Retina (tissue), 1 donor: ENCODE measurements around the gene UBE2O.
A peak's percentile ranks its signal among the peaks of the same experiment; 100 is the strongest.

ENCODE experiments used
- DNase-seq: peaks from one replicate; pipeline ENCODE4 v3.0.0-alpha.2; 2016

Gene UBE2O

DNA sequence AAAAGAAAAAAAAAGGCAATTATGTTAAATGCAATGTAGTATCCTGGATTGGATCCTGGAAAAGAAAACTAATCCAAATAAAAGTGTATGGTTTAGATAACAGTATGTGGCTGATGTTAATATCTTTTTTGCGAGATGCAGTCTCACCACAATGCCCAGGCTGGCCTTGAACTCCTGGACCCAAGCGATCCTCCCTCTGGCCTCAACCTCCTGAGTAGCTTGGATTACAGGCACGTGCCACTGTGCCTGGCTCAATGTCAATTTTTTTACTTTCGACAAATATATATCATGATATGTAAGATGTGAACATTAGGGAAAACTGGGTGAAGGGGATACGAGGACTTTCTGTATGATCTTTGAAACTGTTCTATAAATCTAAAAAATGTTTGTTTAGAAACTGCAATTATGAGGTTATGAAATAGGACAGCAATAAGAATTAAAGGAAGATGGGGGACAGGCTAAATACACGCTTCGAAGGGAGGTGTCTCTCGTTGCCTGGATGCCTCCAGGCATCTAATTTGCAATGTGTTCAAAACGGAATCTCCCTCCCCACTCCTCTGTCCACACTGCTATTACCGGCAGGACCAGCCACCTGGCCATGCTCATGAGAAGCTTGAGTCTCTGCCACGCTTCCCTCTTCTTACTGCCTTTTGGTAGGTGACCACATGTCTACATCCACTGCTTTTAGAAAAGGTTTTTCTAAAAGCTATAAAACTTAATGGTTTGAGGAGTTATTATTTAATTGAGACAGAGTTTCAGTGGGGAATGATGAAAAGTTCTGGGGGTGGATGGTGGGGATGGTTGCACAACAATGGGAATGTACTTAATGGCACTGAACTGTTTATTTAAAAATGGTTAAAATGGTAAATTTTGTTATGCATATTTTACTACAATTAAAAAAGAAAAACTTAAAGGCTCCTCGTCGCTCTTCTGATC, 15.2 kb downstream of the UBE2O start:
- no peak for DNase-seq

DNA sequence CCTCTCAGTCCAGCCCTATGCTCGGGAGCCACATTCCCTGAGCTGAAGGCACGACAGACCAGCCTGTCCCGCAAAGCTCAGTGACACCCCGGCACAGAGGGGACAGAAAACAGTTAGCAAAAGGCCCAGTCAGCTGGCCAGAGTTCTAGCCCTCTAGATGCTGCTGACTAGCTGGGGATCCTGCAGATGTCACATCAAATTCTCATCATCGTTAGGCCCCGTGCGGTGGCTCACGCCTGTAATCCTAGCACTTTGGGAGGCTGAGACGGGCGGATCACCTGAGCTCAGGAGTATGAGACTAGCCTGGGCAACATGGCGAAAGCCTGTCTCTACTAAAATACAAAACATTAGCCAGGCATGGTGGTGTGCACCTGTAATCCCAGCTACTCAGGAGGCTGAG, 17.2 kb downstream of the UBE2O start:
- DNase-seq = peak; percentile 63

DNA sequence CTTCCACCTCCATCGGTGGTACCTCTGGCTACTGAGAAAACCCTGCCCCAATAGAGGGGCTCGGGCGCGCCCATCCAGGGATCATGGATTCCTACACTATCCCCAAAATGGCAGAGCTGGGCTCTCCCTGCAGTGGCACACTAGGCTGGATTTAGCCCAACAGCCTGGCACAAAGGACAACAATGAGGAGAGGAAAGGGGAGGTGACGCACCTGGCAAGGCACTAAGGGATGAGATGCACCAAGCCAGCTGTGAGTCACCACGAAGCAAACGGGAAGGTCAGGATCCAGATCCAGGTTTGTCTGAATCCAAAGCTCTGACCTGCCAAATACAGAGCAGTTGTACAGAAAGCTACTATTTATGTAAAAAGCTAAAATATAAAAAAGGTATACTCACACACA, 18.1 kb downstream of the UBE2O start:
- no peak for DNase-seq

DNA sequence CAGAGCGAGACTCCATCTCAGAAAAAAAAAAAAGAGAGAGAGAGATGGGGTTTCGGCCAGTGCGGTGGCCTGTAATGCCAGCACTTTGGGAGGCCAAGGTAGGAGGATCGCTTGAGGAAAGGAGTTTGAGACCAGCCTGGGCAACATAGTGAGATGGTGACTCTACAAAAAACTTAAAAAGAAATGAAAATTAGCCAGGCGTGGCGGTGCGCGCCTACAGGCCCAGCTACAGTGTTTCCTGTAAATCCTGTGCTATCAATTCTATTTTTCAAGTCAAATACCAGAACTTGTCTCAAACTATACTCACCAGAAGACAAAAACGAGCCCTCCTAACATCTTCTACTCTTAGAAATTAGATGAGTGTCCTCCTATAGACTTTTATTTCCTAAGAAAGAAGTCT, 19.3 kb downstream of the UBE2O start:
- no peak for DNase-seq

DNA sequence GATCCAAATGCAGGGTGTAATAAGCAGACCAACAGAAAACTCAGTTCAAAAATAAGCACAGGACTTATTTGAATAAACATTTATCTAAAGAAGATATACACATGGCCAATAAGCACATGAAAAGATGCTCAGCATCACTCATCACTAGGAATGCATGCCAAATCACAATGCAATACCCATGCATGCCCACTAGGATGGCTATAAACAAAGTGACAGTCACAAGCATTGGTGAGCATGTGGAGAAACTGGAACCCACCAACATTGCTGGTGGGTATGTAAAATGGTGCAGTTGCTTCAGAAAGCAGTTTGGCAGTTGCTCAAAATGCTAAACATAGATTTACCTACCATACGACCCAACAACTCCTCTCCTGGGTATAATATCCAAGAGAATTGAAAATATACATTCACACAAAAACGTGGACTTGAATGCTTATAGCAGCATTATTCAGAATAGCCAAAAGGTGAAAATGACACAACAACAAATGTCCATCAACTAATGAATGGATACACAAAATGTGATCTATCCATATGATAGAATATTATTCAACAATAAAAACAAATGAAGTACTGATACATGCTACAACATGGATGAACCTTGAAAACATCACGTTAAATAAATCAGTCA, 20.1 kb downstream of the UBE2O start:
- DNase-seq = no peak

DNA sequence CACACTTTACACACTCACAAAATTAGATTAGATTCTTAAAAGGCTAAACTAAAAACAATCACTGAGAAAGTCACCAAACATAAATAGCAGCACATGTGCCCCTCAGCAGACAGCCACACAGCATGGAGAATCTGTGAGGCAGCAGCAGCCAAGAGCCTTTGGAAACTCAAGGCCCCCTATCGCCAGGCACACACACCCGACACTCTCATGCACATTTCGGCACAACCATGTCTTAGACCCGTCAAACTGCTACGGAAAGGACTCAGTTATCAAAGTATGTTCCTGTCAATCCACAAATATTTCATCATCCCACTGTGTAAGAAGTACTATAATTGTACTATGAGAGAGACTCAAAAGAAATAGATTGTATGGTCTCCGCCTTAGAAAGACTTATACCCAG, 20.9 kb downstream of the UBE2O start:
- no peak for DNase-seq

DNA sequence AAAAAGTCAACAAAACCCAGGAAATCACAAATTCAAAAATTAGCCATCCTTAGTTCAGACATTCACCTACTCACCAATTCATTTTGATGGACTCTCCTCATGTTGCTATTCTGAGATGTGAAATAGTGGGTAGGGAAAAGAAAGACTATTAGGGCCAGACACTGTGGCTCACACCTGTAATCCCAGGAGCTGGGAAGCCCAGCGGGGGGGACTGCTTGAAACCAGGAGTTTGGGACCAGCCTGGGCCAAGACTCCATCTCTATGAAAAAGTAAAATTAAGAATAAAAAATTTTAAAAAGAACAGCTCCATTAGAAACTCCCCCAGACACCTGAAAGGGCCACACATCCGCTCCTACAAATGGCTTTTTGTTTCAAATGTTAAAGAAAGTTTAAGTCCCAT, 21.4 kb downstream of the UBE2O start:
- no peak for DNase-seq

DNA sequence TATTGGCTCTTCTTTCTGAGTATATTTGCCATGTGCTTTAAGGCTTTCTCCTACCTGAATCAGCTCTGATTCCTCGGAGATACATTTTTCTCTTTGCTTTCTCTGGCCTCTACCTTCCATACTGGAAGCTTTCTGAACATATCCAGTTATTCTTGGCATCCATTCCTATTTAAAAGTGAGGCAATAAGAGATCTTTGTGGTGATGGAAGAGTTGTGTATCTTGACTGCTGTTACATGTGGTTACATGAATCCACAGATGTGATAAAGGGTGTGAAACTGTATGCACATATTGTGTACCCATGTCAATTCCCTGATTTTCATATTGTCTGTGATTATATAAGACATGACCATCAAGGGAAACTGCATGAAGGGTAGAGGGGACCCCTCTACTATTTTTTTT, 24.4 kb downstream of the UBE2O start:
- no peak for DNase-seq

DNA sequence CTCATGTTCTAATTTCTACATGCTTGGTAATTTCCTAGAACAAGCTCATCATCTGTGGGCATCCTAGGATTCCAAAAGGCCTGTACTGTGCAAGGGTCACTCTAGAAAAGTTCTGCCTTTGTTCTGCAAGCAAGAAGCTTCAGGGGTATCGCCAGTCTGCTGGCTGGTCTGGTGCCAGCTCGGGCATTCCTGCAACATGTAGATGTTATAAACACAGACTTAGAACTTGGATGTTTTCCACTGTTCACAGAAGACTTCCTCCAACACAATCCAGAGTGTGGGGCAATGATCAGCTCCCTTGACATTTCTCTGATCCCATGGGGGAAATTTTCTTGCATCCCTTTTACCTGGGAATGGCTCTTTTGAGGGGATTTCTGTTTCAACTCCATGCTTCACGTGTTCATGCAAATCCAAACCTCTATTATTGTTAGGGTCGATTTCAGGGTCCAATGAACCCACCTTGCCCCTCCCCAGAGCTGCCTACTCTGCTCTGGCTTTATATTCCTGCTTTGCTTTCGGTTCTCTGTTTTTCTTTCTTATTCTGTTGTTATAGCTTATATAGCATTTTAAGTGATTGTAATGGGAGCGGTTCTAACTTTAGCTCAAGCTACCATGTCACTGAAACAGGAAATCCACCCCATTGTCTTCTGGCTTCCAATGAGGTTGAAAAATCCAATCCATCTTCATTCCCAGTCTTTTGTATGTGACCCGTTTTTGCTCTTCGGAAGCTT, 25.3 kb downstream of the UBE2O start:
- no peak for DNase-seq

DNA sequence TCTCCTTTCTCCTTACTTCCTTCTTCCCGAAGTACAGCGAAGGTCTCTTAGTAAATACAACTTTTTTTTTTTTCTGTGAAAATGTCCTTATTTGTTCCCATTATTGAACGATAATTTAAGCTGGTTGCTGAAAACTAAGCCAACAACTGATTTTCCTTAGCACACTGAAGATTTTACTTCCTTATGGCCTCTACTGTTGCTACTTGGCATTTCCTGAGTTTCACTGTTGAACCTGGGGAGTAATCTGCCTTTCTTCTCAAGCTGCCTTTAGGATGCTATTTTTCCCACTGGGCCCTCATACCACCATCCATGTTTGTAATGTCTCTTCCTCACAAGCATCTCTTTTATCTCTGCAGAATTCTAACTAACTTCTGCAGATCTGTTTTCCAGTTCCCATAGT, 26.1 kb downstream of the UBE2O start:
- DNase-seq = no peak

DNA sequence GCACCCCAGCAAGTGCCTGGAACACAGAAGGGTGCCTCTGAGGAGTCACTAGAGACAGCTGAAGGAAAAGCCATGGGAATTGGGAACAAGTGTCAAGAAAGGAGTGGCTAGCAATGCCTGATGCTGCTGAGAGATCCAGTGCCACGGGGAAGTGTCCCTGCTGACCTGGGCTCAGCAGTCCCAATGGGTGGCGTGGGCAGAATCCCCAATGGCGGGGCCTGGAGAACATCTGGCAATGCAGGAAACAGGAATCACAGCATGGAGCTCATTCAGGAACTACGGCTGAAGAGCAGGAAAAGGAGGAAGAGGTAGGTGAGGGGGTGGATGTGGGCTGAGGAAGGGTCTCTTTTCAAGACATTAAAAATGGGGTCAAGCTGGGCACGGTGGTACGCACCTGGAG, 30.1 kb downstream of the UBE2O start:
- no peak for DNase-seq

DNA sequence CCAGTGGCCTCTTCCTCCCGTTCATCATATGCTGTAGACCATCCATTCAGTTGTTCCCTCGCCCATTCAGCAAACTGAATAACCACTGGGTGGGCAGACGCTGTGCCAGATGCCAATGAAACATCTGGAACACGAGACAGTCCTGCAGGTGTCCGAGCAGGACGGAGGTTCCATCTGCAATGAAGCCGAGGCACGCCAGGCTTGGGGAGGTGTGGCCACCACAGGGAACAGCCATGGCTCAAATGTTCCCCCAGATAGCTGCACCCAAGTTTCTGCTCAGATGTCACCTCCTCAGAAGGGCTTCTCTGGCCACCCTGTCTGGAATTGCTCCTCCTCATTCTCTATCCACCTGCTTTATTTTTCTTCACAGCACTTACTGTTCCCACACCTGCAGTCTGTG, 30.5 kb downstream of the UBE2O start:
- DNase-seq = no peak

DNA sequence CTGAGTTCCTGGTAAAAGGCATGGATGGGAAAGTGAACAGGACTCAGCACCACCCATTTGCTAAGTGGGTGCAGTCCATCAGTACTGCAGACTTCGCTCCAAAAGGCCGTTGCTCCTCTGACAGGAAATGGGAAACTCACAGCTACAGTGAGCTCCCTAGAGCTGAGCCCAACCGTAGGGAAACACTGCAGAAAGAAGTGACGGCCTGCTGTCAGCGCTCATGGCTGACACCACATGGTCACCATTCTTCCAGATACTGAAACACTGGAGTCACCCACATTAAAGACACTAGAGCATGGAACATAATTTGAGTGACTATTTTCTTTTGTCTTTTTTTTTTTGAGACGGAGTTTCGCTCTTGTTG, 31.9 kb downstream of the UBE2O start:
- DNase-seq = no peak

DNA sequence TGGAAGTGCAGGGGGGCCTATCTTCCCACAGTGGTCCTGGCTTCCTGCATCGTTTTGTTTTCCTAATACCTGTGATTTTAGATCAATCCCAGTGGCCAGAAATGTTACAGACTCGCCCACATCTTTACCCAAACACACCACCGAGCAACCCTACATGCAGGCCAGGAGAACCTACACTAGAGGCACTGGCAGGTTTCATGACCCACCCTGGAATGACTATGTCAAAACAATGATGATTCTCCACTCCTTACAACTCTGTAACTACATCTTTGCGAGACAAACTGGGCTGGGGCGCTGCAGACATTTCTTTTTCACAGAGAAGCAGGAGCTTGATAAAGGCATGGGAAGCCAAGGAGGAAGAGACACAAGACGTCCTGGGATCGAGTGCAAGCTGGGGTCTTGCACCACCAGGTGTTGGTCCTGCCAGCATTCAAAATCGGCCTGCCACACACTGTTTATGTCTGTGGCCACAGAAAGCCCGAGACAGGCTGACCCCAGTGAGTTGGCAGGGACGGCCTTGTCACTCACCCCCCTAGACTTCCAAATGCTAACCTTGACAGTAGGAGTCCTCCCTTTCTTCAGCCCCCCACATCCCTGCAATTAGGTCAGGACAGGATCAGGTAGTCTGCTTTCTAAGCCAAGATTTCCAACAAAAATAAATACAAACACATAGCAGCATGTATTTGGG, 32.5 kb downstream of the UBE2O start:
- no peak for DNase-seq

DNA sequence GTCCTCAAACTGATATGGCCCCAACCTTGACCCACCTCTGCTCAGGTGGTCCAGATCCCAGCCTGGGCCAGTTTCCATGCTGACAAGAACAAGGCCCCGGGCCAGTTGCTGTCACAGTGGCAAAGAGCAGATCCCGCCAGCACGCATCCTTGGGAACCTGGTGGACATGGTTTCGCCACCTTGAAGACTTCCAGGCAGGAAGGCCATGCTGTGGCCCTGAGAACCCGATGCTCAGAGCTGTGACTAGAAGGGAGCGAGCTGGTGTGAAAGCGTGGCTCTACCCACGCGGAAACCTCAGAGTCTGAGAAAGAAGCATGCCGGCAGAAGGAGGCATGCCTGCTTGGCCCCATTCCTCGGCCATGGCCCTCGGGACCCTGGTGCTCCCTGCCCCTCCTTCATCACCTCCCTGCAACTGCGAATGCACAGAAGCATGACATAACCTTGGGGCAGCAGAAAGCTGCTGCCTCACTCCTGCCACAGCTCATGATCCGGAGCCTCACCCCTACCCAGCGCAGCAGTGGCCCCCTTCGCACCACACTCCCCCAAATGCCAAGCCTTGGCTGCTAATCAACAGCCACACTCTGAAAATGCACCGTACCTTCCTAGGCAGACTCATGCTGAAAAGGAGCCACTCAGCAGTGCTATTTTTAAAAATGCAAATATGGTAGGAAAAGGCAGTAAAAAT, 33.2 kb downstream of the UBE2O start:
- peak; percentile 50 for DNase-seq

DNA sequence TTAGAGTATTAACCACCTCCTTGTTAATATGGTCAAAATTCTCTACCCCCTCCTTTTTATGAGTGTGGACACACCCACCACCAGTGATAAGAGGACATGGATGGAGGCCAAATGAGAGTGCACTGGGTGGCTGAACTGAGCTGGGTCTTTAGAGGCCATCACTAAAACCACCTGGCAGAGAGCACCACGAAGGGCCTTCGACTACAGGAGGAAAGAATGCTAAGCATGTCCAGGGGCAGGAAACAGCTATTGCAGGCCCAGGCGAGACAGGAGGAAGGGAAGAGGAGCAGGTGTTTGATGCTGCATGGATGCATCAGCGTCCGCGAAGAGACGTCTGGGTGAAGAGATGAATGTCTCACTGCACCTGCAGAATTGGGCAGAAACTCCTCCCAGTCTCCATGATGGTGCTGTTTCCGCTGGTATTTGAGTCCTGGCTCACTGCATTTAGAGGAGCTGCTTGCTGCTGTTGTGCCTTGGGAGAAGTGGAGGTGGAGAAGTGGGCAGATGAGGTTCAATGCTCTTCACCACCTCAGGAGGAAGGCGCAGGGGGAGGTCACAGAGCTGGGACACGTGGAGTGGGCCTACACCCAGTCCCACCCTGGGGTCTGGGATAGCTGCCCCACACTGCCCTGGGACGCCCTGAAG, 35.3 kb downstream of the UBE2O start:
- DNase-seq = no peak

DNA sequence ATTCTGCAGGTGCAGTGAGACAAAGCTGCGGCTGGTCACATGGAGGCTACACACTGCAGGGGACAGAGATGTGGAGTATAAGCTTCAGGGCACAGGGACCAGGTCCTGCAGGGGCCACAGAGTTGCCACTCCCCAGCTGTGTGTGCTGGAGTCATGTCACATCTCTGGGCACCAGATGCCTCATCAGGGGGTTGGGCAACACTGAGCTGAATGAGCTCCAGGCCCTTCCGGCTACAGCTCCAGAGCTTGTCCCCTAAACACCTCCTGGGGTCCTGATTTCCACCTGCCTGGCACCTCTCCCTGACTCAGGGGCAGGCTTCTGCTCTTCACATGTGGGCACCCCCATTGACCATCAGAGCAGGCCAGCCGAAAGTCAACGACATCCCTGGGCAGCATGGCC, 36.1 kb downstream of the UBE2O start:
- no peak for DNase-seq

DNA sequence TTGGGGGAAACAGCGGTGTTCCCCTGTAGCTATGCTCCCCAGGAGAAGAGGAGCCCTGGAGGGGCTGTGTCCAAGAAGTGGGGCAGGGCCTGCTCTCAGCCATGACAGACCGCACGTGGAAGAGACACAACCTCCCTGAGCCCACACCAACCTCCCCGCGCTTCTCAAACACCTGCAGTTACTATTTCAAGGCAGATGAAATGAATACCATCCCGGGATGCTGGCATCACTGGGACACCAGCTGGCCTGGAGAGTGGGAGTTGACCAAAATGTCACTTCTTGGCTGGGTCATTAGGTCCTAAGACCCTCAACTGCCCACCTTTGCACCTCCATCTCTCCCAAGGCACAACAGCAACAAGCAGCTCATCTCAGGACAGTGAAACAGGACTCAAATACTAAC, 36.5 kb downstream of the UBE2O start:
- DNase-seq = no peak

DNA sequence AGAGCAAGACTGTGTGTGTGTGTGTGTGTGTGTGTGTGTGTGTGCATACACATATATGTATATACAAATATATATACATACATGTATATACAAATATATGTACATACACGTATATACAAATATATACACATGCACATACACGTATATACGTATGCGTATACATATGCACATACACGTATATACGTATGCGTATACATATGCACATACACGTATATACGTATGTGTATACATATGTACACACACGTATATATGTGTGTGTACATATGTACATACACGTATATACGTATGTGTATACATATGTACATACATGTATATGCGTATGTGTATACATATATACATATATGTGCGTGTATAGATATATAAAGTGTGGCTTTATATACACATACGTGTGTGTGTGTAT, 37.2 kb downstream of the UBE2O start:
- no peak for DNase-seq

DNA sequence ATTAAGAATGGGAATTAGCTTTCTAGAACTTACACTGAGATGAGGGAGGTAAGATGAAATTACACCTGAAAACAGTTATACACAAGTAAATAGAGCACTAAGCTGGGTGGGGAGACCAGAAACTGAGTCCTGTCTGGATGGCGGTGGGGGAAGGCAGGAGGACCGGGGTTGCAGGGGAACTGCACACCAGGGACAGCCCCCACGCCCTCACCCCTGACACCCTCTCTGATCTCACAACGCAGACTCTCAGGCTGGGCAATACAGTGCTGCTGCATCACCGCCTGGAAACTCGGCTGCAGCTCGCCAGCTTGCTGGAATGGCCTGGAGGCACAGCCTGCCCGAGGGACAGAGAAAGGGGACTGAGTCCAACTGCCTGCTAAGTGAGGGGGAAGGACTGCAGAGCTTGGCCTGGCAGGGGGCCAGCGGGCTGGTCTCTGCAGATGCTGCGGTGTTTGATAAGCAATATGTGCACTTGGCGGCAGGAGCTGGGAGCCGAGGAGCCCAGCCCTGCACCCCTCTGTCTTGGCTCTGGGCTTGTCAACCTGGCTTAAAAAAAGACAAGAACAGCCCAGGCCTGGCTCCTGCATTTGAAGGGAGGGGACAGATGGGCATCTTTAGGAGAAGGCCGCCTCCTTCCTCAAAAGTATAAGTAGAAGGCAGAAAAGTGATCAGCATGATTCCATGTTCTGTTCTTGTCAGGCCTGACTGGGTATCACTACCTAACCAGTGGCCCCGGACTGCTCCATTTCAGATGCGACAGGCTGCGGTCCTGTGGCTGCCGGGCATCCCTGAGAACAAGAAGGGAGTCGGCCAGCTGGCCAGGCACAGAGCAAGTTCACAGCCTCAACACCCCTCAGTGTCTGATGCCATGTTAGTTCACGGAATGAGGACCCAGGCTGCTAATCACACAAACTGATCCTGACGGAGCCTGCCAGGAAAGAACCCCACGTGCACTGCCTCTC, 38.3 kb downstream of the UBE2O start:
- peak; percentile 80 for DNase-seq

DNA sequence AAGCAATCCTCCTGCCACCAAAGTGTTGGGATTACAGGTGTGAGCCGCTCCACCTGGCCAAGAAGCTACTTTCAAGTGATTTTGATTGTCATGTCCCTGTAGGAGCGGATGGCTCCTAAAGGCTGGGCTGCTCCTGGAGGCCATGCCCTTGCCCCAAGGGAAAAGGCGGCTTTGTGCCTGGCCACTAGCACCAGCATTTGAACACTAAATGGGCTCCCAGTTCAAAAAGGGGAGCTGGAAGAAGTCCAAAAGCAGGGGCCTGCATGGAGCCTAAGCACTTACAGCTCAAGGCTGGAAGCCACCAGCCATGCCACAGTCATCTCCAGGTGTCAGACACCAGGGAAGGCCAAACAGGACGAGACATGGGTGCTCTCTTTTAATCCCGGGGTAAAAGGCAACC, 41.7 kb downstream of the UBE2O start:
- DNase-seq = no peak
